ENCODE data around the gene AQP6.

The AQP6 gene

GRCh38 chr12:49972641-49973360, at the start of gene AQP6:
Gene AQP6, plus strand, starts transcription at chr12:49972947. Its CDS starts 227 bp downstream, at chr12:49973174.
- no peak for DNase-seq (ENCODE audit: low read depth)

DNA sequence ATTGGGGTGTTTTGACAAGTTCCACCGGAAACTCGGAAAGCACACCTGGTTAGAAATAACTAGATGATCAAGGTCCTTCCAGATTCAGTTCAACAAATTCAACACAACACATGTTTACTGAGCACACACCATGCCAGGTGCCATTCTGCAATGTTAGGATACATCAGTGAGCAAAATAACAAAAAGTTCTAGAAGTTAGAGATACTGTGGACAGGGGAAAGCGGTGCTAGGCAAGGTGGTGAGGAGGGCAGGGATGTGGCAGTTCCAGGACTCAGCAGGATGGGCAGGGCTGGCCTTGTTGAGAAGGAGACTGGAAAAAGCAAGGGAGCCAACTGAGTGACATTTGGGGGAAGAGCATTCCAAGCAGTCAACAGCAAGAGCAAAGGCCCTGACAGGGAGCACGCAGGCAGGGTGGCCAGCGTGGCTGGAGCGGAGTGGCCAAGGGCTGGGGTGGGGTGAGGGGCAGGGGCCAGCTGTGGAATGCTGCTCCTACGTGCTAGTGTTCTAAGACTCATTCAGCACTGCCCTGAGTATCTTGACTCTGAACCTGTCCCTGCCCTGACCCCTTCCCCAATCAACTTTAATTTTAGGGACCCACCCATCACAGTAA, 49.6 kb upstream of the AQP6 start:
- DNase-seq (ENCODE audit: low read depth): no peak

- DNase-seq (ENCODE audit: low read depth): no peak
Measured at GRCh38 chr12:49923880-49924556, 48.7 kb upstream of the AQP6 start.

DNA sequence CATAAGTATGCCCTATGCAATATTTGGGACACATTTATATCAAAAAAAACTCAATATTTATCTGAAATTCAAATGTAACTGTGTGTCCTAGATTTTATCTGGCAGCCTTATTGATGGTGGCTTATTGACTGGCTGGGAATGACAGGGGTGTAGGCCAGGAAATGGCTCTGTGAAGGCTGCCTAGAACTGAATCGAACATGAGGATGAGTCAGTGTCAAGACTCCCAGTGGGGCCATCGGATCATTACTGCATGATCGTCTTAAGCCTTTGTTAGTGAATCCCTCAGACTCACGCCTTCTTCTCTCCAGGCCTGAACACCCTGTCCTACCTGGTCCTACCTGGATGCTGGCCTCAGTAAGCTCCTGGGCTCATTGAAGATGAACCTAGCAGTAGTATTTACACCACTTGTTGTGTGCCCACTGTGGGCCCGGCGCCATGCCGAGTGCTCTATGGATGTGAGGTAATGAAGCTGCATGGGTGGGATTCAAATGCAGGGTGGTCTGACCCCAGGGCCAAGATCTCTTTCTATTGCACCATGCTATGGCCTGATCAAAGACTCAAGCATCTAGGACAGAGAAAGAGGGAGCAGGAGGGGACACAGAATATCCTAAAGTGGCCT, 48.0 kb upstream of the AQP6 start:
- DNase-seq (ENCODE audit: low read depth): no peak

- no peak for DNase-seq (ENCODE audit: low read depth)
Measured at GRCh38 chr12:49925433-49926204, 47.1 kb upstream of the AQP6 start.

GRCh38 chr12:49928471-49928870, 44.3 kb upstream of the AQP6 start:
- DNase-seq (ENCODE audit: low read depth): no peak

GRCh38 chr12:49929581-49929980, 43.2 kb upstream of the AQP6 start:
- DNase-seq (ENCODE audit: low read depth): no peak

DNA sequence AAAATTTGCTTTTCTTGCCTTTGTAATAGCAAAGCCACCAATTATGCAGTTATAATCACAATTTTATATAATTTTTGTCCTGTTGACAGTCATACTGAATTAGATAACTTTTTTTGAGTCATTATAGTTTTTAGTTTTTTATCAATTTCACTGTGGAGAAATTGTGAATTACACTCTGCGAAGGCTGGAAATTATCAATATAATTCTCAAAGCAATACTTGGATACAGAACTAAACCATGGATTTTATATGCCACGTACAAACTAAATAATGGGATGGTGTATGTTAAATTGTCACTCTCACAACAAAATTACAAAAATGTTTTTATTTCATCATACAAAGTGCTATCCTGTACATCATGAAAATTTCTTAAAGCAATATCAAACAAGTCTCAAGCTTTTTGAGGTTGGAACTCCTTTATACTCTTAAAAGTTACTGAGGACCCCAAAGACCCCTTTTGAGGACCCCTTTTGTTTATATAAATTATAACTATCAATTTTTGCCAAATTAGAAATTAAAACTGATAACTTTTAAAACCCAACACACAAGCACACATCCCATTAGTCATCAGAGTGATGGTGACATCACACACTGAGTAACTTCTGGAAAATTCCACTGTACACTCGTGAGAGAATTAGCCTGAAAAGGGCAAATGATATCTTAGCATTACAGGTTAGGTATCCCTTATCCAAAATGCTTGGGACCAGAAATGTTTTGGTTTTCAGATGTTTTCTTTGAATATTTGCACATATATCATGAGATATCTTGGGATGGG, 42.0 kb upstream of the AQP6 start:
- DNase-seq (ENCODE audit: low read depth): peak; percentile 69

DNA sequence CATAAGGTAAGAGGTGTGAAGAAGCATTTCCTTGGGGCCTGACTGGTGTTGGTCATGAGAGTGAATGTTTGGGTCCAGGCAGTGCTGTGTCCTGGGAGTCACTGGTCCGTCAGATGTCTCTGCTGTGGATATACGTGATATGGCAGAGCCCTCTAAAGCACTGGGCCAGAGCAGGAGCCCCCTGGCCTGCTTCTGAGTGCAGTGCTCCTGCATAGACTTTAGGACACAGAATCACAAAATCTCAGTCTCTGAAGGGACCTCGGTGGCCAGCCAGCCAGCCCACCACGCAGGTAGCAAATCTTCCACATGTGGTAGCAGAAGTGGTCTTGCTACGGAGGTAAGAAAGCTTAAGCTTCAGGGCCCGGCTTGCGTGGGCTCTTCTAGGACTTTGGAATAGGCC, 40.7 kb upstream of the AQP6 start:
- no peak for DNase-seq (ENCODE audit: low read depth)

DNA sequence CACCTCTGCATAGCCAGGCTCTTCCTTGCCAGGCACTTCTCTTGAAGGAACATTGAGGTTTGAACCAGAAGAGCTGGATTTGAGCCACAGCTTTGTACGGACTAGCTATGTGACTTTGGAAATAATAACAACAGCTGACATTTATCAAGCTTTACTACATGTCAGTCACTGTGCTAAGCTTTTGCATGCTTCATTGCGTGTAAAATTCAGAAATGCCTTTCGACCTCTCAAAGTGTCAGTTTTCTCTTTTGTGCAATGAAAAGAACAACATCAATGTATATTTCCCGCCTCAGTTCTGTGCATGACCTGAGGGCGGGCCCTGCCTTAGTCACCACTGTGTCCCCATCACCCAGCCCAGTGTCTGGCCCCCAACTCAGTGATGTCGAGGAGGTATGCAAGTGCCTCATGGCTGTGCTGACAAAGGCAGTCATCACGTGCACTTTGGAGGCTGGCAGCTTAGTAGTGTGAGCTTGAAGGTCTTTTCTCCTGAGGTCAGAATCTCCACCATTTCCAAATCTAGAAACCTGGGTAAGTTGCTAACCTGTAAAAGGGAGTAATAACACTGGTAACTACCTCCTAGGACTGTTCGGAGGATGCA, 40.1 kb upstream of the AQP6 start:
- DNase-seq (ENCODE audit: low read depth): no peak

DNA sequence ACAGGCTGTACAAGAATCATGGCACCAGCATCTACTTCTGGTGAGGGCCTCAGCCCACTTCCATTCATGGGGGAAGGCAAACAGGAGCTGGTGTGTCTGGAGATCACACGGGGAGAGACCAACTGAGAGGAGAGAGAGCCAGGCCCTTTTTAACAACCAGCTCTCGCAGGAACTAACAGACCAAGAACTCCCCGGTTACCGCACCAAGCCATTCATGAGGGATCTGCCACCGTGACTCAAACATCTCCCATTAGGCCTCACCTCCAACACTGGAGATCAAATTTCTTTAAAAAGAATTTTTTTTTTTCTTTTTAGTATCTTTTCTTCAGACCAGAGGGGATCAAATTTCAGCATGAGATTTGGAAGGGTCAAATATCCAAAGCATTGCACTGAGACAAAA, 39.0 kb upstream of the AQP6 start:
- no peak for DNase-seq (ENCODE audit: low read depth)

DNA sequence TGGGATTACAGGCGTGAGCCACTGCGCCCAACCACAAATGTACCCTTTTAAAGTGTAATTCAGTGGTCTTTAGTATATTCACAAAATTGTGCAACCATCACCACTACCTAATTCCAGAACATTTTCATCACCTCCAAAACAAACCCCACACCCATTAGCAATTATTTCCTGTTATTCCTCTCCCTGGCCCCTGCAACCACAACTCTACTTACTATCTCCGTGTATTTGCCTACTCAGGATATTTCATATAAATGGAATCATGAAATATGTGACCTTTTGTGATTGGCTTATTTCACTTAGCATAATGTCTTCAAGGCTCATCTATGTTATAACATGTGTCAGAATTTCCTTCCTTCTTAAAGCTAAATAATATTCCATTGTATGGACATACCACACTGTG, 38.2 kb upstream of the AQP6 start:
- no peak for DNase-seq (ENCODE audit: low read depth)

GRCh38 chr12:49936925-49937324, 35.8 kb upstream of the AQP6 start:
- DNase-seq (ENCODE audit: low read depth): no peak

GRCh38 chr12:49937639-49938300, 35.0 kb upstream of the AQP6 start:
- no peak for DNase-seq (ENCODE audit: low read depth)

DNA sequence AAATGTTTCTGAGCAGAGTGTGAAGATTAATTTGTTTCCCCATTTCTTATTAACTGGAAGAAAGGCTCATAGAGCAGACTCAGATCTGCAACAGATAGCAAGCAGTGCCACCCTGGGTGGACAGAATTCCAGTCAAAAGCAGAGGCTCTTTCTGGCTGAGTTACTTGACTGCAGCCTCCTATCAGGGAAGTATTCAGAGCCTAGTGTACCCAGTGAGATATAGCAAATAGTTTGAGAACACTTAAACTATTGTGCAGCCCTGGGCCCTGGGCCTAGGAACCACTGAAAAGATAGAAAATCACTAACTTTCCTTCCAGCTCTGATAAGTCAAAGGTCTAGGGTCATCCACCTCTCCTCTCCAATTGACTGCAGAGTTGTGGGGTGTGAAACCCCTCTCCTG, 33.4 kb upstream of the AQP6 start:
- no peak for DNase-seq (ENCODE audit: low read depth)

DNA sequence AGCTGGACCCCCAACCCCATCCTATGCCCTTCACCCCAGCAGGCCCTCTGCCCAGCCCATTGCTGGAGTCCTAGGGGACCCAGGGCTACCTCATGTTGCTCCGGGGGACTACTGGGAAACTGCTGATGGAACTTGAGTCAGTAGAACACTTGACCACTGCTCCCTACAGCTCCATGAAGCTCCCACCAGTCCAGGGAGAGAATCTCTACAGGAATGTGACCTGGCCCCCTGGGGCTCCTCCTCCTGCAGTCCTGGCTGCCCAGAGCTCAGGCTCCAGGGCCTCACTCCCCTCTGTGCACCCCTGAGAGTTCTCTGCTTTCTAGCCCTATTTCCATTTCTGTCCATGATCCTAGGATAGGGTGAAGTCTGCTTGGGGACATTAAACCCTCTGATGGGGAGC, 33.0 kb upstream of the AQP6 start:
- no peak for DNase-seq (ENCODE audit: low read depth)

DNA sequence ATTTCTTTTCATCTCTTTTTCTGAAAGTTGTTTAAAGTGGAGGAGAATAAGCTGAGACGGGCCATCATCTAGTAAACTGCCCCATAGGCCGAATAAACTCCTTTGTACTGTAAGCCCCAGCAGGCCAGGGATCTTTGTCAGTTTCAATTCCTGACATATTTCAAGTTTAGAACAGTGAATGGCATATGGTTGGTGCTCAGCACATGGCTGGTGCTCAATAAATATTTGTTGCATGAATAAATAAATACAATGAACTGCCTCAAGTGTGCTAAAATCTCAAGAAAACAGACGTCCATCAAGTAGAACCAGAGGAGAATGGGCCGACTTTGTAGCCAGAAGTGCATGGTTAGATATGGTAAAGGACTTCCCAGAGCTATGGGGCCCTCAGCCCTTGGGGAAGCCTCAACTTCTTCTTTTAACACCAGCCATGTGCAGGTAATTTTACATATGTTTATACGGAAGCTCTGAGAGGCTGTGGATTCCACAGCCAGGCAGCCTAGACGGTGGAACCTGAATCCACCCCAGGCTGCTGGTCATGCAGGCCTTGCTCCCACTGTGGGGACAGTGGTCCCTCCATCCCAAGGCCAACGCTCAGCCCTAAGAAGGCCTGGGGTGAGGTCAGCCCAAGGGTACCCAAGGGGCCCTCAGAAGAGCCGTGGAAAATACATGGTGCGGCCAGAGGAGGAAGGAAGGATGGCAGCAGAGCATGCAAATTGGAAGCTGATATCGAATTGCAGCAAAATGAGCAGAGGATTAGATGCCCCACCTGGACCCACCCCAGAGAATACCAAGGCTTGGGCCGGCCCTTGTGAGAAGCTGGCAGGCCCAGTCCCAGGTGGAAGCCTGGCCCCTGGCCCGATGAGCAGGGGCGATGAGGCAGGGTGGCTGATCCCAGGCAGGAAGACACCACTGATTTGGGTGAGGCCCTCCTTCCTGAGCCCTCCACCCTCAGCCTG, 30.9 kb upstream of the AQP6 start:
- no peak for DNase-seq (ENCODE audit: low read depth)

GRCh38 chr12:49942512-49942893, 30.2 kb upstream of the AQP6 start:
- no peak for DNase-seq (ENCODE audit: low read depth)

- DNase-seq (ENCODE audit: low read depth): no peak
Measured at GRCh38 chr12:49942921-49943624, 29.7 kb upstream of the AQP6 start.

Measured in stromal cell of bone marrow (primary cell).